BLaER1 (cell line): ENCODE data around the gene PIGB.
"Not testable (repeated sequence)": the region's sequence is repeated elsewhere in the genome, so short reads cannot be mapped to it uniquely, and the experiment has no call there.

Experiments used
- H3K27ac ChIP-seq: shearing (Covaris generic); formaldehyde crosslinking; 2 replicates; pipeline ENCODE4 v1.8.1; 2022
- H3K27me3 ChIP-seq: shearing (Covaris generic); formaldehyde crosslinking; 2 replicates; pipeline ENCODE4 v1.8.1; 2022
- H3K36me3 ChIP-seq: shearing (Covaris generic); formaldehyde crosslinking; 2 replicates; pipeline ENCODE4 v1.8.1; 2022
- H3K4me1 ChIP-seq: shearing (Covaris generic); formaldehyde crosslinking; 2 replicates; pipeline ENCODE4 v1.8.1; 2022
- H3K4me2 ChIP-seq: shearing (Covaris generic); formaldehyde crosslinking; 2 replicates; pipeline ENCODE4 v1.8.1; 2022
- H3K4me3 ChIP-seq: shearing (Covaris generic); formaldehyde crosslinking; 2 replicates; pipeline ENCODE4 v1.8.1; 2022
- H3K9ac ChIP-seq: shearing (Covaris generic); formaldehyde crosslinking; 2 replicates; pipeline ENCODE4 v1.8.1; 2022
- H3K9me3 ChIP-seq: shearing (Covaris generic); formaldehyde crosslinking; 2 replicates; pipeline ENCODE4 v1.8.1; 2022
- H4K20me1 ChIP-seq: shearing (Covaris generic); formaldehyde crosslinking; 2 replicates; pipeline ENCODE4 v1.8.1; 2022
- Cebpa-rat ChIP-seq: shearing (Covaris generic); IDR thresholded peaks from 2 replicates; pipeline ENCODE4 v1.8.1; 2022

PIGB gene

DNA sequence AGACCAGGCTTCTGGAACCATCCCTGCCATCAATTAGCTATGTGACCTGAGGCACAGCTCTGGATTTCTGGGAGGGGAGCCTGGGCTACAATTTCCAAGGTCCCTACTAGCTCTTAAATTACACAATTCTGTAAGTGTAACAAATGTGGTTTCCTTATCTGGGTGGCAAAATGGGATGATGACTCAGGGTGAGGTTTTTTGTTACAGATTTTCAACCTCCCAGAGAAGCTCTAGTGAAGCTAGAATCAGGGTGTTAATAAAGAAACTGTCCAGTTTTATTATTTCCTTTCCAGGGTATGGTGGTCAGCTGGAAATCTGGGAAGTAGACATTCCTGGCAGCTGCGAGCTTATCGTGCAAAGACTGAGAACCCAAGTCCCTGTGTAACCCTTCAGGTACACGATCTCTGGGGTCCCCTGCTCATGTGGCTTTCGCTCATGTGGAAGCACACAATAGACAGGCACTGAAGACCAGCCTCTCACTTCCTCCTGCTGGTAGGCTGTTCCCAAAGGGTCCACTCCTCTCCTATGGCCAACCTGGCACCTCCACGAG lies 36.7 kb upstream of the PIGB start:
- no peak for TF ChIP-seq Cebpa-rat
- no peaks in the 10 kb centered on the region for H3K9me3 ChIP-seq
- no peaks in the 10 kb centered on the region for H3K27me3 ChIP-seq
- no peaks in the 10 kb centered on the region for H4K20me1 ChIP-seq
- H3K4me2 ChIP-seq: no peak overlapping the region
- no peak overlapping the region for H3K4me3 ChIP-seq
- H3K36me3 ChIP-seq: no peaks in the 10 kb centered on the region
- no peak overlapping the region for H3K27ac ChIP-seq
- H3K4me1 ChIP-seq: peaks cover 3% of the 10 kb centered on the region
- no peak overlapping the region for H3K9ac ChIP-seq

DNA sequence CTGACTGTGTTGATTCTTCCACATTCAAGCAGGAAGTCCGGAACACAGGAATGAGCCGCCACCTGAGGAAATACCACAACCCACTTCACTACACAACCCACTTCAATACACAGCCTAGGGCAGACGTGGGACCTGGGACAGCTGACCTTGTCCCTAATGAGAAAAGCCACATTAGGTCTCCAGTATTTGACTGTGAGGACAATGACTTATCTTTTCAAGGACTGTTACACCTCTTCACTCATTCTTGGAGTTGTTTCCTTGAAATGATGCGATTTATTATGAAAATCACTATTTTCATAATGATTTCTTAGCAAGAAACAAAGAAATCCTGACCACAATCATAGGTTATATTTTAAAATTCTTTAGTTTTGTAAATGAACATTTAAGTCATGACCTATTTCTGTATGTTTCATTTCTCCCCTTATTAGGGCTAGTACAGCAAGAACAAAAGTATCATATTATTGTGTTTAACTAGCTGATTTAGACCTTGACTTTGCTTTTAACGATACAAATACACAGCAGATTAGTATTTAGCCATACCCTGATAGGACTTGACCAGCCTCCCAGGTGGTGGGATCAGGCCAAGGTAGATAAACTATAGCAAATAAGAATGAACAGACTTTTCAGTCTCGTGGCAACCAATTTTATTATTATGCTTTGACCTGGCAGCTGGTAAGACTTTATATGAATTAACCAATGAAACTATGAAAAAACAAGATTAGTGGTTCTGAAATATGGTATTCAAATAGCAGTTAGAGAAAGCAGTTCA lies 35.5 kb upstream of the PIGB start:
- no peak for TF ChIP-seq Cebpa-rat
- H3K27ac ChIP-seq: no peak overlapping the region
- H3K4me2 ChIP-seq: no peak overlapping the region
- no peak overlapping the region for H3K9ac ChIP-seq
- no peaks in the 10 kb centered on the region for H4K20me1 ChIP-seq
- no peaks in the 10 kb centered on the region for H3K9me3 ChIP-seq
- no peaks in the 10 kb centered on the region for H3K36me3 ChIP-seq
- no peaks in the 10 kb centered on the region for H3K27me3 ChIP-seq
- no peak overlapping the region for H3K4me3 ChIP-seq
- peaks cover 7% of the 10 kb centered on the region for H3K4me1 ChIP-seq

GRCh38 chr15:55284426-55284825 lies 34.6 kb upstream of the PIGB start:
- no peaks in the 10 kb centered on the region for H4K20me1 ChIP-seq
- H3K27me3 ChIP-seq: no peaks in the 10 kb centered on the region
- H3K9me3 ChIP-seq: no peaks in the 10 kb centered on the region
- H3K4me1 ChIP-seq: peaks cover 15% of the 10 kb centered on the region
- TF ChIP-seq Cebpa-rat: no peak
- H3K36me3 ChIP-seq: no peaks in the 10 kb centered on the region
- no peak overlapping the region for H3K9ac ChIP-seq
- no peak overlapping the region for H3K4me2 ChIP-seq
- no peak overlapping the region for H3K27ac ChIP-seq
- no peak overlapping the region for H3K4me3 ChIP-seq

GRCh38 chr15:55286442-55287189 lies 32.4 kb upstream of the PIGB start:
- not testable (repeated sequence) for H3K36me3 ChIP-seq, H3K27ac ChIP-seq, H3K27me3 ChIP-seq, H3K9me3 ChIP-seq, H3K9ac ChIP-seq, H3K4me2 ChIP-seq, H3K4me3 ChIP-seq, H4K20me1 ChIP-seq
- H3K4me1 ChIP-seq: peaks cover 15% of the 10 kb centered on the region

DNA sequence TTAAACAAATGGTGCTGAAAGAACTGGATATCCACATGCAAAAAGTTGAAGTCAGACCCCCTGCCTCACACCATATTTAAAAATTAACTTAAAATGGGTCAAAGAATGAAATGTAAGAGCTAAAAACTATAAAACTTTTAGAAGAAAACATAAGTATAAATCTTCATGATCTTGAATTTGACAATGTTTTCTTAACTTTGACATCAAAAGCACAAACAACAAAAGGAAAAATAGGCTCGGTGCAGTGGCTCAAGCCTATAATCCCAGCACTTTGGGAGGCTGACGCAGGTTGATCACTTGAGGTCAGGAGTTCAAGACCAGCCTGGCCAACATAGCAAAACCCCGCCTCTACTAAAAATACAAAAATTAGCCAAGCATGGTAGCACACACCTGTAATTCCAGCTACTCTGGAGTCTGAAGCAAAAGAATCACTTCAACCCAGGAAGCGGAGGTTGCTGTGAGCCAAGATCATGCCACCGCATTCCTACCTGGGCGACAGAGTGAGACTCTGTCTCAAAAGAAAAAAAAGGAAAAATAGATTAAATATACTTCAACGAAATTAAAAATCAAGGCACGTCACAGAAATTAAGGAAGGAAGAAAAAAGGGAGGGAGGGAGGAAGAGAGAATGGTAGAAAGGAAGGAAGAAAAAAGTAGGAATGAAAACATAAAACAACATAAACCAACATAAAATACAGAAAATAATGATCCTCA lies 30.9 kb upstream of the PIGB start:
- Histone ChIP-seq H3K4me3 (0 out of 2 replicates have a peak overlapping the region, but pooled peaks have one; percentile 96), H3K9ac (no peak overlapping the region), H3K27ac (no peak overlapping the region), H3K9me3 (no peaks in the 10 kb centered on the region), H3K36me3 (no peaks in the 10 kb centered on the region), H3K4me1 (peaks cover 15% of the 10 kb centered on the region), H3K27me3 (no peaks in the 10 kb centered on the region), H4K20me1 (no peaks in the 10 kb centered on the region), H3K4me2 (peak overlapping the region; percentile 94)
- no peak for TF ChIP-seq Cebpa-rat

DNA sequence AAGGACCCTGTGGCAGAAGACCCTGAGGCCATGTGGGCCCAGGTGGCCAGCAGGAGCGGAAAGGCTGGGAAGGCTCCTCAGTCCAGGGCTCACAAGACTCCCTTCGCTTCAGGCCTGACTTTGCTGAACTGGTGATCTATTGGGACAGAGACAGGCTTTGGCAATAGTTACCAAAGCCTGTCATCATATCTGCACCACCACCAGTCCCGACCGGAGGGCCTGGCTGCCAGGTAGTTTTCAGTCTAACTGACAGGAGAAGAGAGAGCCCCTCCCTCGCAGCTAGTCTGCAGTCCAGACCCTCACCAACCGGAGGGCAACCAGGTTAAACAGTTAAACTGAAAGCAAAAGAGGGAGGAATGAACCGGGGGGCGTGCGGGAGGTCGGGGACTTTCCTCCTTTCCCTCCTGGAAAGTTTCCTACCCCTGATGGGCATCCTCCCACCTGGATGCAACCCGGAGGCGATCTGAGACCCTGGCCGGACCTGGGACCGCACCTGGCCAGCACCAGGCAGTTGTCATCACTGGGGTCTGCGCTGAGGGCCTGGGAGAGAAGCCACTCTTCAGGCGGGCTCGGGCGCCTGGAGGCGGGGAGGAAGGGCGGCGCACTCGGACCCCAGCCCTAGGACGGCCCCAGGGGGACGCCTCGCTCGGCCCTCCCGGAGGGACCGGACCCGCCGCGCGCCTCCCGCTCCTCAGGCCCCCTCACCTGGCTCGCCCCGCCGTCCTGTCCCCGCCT lies 29.8 kb upstream of the PIGB start:
- no peaks in the 10 kb centered on the region for H3K27me3 ChIP-seq
- peak overlapping the region; percentile 80 for H3K27ac ChIP-seq
- TF ChIP-seq Cebpa-rat: no peak
- peak overlapping the region; percentile 96 for H3K4me3 ChIP-seq
- H3K4me1 ChIP-seq: peaks cover 15% of the 10 kb centered on the region
- peak overlapping the region; percentile 85 for H3K9ac ChIP-seq
- no peaks in the 10 kb centered on the region for H3K36me3 ChIP-seq
- H4K20me1 ChIP-seq: no peaks in the 10 kb centered on the region
- no peaks in the 10 kb centered on the region for H3K9me3 ChIP-seq
- H3K4me2 ChIP-seq: peak overlapping the region; percentile 94

DNA sequence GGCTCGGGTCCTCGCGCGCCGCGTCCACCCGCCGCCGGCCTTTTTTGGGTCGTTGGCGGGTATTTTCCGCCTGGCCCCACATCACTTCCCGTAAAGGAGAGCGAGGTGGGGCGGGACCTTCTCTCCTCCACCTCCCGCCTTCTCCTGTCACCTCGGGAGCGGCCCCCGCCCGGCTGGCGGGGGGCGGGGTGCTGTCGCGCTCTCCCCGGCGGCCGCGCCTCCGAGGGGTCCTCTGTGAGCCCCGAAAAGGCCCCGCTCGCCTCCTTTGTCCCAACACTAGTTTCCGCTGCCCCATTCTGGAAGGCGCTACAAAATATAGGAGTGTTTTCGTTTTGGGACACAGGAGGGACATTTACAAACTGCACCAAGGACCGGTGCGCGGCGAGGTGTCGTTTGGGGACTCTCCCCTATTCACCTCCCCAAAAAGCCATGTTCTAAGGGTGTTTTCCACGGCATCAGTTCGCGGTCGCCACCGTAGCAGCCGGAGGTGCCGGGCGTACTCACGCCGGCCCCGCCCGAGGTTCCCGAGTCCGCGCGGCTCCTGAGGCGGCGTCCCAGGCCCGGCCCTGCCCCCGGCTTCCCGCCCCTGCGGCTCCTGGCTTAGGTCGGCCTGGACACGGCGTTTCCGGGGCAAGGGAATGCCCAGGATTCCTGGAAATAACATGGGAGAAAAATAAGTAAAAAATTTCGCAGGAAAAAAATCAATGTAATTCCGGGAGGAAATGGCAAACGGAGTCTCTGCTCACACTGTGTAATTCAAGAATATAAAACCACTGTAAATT lies 29.1 kb upstream of the PIGB start, which contains the start of gene RAB27A:
Gene RAB27A, minus strand, starts transcription at position 68 of the 782 bp plus-strand sequence. CDS start 54,879 bp downstream, outside the sequence.
- Histone ChIP-seq H3K36me3 (no peaks in the 10 kb centered on the region), H3K27ac (peak within 1 kb of the TSS; percentile 80), H4K20me1 (no peaks in the 10 kb centered on the region), H3K4me3 (peak within 1 kb of the TSS; percentile 96), H3K4me1 (peaks cover 15% of the 10 kb centered on the region), H3K9me3 (no peaks in the 10 kb centered on the region), H3K4me2 (peak within 1 kb of the TSS; percentile 94), H3K27me3 (no peaks in the 10 kb centered on the region), H3K9ac (peak within 1 kb of the TSS; percentile 85)
- TF ChIP-seq Cebpa-rat: no peak

DNA sequence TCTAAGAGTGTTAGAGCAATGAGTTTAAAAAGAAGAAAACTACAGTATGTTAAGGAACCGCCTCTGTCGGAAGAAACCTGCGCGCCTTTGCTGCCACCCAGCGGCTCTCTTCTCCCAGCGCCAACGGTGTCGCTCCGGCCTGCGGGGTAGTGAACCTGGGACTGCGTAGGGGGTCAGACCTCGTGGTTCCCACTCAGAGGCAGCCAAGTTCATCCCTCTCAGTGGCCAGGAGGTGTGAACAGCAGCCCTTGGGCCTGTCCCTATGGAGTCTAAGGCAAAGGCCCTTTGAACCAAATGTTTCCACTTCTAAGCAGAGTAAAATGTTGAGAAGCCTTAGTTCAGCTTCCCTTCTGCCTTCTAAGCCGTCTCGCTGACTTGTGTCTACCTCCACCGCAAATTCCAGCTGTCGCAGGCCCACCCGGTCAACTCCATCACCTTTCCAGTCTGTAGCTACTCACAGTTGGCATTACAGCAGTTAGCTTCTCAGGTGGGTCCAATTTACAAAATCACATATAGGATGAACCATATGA lies 28.4 kb upstream of the PIGB start:
- Histone ChIP-seq H3K27ac (no peak overlapping the region), H3K4me3 (peak overlapping the region; percentile 96), H3K36me3 (no peaks in the 10 kb centered on the region), H3K4me1 (peaks cover 15% of the 10 kb centered on the region), H3K9me3 (no peaks in the 10 kb centered on the region), H3K4me2 (peak overlapping the region; percentile 94), H4K20me1 (no peaks in the 10 kb centered on the region), H3K27me3 (no peaks in the 10 kb centered on the region), H3K9ac (peak overlapping the region; percentile 85)
- TF ChIP-seq Cebpa-rat: no peak
